ENCODE results near the gene DDX56.

Gene DDX56

GRCh38 chr7:44534087-44534486 lies 39.6 kb downstream of the DDX56 start:
- DNase-seq = no peak

DNA sequence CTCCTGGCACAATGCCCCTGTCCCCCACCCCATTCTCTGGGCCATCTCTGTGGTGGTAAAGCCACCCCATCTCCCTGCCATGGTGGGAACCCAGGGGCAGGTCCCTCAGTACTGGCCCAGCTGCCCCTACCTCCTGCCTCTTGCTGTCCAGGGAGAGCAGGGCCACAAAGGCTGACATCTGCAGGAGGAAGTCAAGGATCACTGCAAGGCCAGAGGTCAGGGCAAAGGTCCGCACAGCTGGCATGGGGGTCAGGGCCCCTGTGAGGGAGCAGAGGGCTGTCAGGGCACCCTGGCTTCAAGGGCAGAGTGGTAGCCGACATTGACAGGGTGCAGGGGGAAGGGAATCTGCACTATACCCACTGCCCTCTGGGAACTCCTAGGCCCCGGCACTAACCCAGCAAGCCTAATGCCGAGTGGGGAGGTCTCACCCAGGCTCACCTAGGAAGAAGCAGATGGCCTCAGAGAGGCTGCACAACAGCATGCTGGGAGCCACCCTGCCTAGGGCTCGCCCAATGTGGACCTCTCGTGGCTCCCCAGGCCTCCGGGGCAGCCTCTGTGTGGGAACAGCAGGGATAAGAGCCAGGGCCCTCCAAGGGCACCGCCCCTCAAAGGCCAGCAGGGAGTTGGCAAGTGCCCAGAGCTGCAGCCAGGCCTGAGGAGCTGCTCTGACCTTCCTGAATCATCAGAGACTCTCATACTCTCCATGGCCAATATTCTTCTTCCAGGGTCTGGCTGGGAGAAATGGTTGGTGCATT lies 40.2 kb downstream of the DDX56 start:
- DNase-seq = no peak

DNA sequence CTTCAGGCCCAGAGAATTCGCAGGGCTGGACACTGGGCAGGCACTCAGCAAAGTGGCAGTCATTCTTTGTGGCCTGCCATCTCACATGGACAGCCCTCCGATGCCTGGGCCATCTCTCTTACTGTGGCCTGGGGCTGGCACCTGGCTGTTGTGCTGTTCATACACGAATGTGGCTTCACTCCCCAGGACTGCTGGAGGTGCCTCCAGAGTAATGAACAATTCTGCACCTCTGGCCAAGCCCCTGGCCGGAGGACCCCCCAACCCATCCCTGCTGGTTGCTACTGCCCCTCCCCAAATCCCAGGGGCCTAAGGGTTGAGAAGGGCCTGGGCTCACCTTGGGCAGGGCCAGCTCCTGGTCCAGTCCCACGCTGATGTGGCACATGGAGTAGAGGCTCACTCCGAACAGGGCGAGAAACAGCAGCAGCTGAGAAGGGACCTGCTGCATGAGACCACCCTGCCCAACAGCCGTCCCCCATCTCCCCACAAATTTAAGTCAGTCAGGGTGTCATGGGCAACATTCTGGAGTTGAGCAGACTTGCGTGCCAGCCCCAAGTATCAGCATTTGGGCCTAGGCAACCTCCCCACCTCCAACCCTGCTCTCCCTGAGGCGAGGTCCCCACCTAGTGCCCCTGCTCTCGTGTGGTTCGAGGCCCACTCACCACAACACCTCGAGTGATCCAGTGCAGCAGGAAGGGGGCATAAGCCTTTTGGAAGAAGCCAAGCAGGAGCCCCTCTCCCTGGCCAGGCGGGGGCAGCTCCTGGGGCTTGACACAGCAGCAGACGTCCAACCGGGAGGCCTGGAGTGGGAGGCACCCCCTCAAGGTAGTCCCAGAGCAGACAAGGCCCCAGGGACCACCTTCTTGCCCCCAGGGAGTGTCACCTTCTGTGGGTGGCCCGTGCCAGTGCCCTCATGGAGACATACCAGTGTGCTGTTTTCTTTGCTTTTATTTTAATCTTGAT lies 42.0 kb downstream of the DDX56 start:
- DNase-seq = no peak

GRCh38 chr7:44530990-44531389 lies 42.7 kb downstream of the DDX56 start:
- no peak for DNase-seq

DNA sequence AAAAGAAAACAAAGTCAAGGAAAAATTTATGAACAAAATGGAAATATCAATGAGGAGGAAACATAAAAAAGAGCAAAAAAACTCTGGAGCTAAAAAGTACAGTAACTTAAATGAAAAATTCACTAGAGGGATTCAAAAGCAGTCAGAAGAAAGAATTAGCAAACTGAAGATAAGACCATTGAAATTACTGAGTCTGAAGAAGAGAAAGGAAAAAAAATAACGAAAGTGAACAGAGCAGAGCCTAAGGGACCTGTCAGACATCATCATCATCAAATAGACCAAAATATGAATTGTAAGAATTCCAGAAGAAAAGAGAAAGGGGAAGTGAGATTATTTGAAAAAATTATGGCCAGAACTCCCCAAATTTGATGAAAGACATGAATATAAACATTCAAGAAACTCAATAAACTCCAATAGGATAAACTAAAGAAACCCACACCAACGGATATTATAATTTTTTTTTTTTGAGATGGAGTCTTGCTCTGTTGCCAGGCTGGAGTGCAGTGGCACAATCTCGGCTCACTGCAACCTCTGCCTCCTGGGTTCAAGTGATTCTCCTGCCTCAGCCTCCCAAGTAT lies 48.8 kb downstream of the DDX56 start:
- no peak for DNase-seq

DNA sequence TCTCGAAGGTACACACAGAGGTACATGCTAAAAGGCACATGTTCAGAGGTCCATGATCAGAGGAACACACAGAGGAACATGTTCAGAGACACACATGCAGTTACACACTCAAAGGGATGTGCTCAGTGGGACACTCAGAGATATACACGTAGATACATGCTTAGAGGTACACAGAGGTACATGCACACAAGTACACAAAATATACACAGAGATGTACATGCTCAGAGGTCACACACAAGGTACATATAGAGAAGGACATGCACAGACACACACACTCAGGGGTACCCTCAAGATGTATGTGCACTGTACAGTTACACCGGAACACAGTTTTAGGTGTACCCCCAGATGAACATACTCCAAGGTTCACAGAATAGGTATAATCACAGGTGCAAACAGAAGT lies 51.4 kb downstream of the DDX56 start:
- no peak for DNase-seq

GRCh38 chr7:44521347-44522095 lies 52.2 kb downstream of the DDX56 start:
- DNase-seq = no peak

DNA sequence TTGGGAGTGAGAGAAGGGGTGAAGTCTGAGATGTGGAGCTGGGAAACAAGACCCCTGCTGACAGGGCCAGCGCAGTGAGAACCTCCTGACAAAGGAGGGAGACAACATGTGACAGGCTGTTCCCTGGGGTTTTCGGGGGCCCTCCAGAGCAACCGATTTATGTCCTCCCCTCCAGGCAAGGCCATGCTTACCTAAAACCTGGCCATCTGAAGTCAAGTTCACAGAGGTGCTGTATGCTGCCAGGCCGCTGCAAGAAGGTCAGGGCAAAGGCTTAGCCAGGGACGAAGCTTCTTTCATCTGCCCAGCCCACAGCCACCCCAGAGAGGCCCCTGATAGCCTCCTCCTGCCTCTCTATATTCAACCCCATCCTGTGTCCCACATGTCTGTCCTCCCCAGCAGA lies 53.1 kb downstream of the DDX56 start:
- DNase-seq = no peak

GRCh38 chr7:44519546-44519945 lies 54.2 kb downstream of the DDX56 start:
- no peak for DNase-seq

GRCh38 chr7:44518761-44519160 lies 54.9 kb downstream of the DDX56 start:
- DNase-seq = no peak

GRCh38 chr7:44517175-44517574 lies 56.5 kb downstream of the DDX56 start:
- no peak for DNase-seq

All from activated CD4-positive, alpha-beta T cell treated with anti-CD3 and anti-CD28 coated beads for 1 hour (primary cell).